GM12891 (cell line): ENCODE results near the gene NAV2.

Experiments
- POLR2A ChIP-seq: IDR thresholded peaks from 2 replicates; pipeline ENCODE4 v1.6.1; 2011; ENCODE audit warnings: low read depth, low read length, control low read depth
- POLR2AphosphoS5 ChIP-seq: IDR thresholded peaks from 2 replicates; pipeline ENCODE4 v1.6.1; 2011; ENCODE audit warnings: low read depth, low read length, control low read depth
- TAF1 ChIP-seq: IDR thresholded peaks from 2 replicates; pipeline ENCODE4 v1.6.1; 2011; ENCODE audit warnings: low read depth, low read length, control low read depth

- TF ChIP-seq POLR2A (no peak), TAF1 (no peak), POLR2AphosphoS5 (no peak)
Observed at GRCh38 chr11:19989191-19989590, 276.6 kb downstream of the NAV2 start.
